WTC11 (cell line): Measurements from ENCODE around the gene DCP1B. TPM values are rescaled to one million over a fixed set of nuclear protein-coding genes. Genes with fewer than 3 reads are reported as not detected.
A peak's percentile ranks its signal among the peaks of the same experiment; 100 is the strongest.

Source experiments
- ATAC-seq: fragments of 200-7000 bp; cut with Tn5 transposase; 2 replicates; pipeline ENCODE4 v1.10.0; 2021; ENCODE audit warnings: mild to moderate bottlenecking, moderate library complexity
- CTCF ChIA-PET: fragments of 300-600 bp; sonication (Branson Sonifier 250); formaldehyde crosslinking; loops from one replicate; lab custom pipeline; 2021; ENCODE audit warnings: antibody characterized with exemption; lab: Charles Lee
- POLR2A ChIA-PET: fragments of 350-600 bp; sonication (Branson Sonifier 250); formaldehyde crosslinking; loops from one replicate; lab custom pipeline; 2021; ENCODE audit warnings: antibody characterized with exemption; lab: Charles Lee
- DNase-seq: peaks from one replicate; pipeline ENCODE4 v3.0.0; 2021; ENCODE audit warnings: low spot score
- H3K27ac Mint-ChIP-seq: 2 replicates; pipeline ENCODE4 v1.8.0; 2021; ENCODE audit warnings: mixed read lengths
- H3K27me3 Mint-ChIP-seq: 2 replicates; pipeline ENCODE4 v1.8.0; 2021; ENCODE audit warnings: low read depth, mild to moderate bottlenecking, moderate library complexity, mixed read lengths
- H3K36me3 Mint-ChIP-seq: 2 replicates; pipeline ENCODE4 v1.8.0; 2021; ENCODE audit warnings: mixed read lengths
- H3K4me1 Mint-ChIP-seq: 2 replicates; pipeline ENCODE4 v1.8.0; 2022; ENCODE audit warnings: mixed read lengths
- H3K4me3 Mint-ChIP-seq: 2 replicates; pipeline ENCODE4 v1.8.0; 2021; ENCODE audit warnings: mild to moderate bottlenecking, moderate library complexity, mixed read lengths
- H3K9me3 Mint-ChIP-seq: 2 replicates; pipeline ENCODE4 v1.8.0; 2021; ENCODE audit warnings: mixed read lengths
- CBFB ChIP-seq: sonication (generic); formaldehyde crosslinking; IDR thresholded peaks from 2 replicates; pipeline ENCODE4 v1.8.1; 2022; ENCODE audit warnings: mild to moderate bottlenecking, low read depth, missing genetic modification reagents
- CREB1 ChIP-seq: sonication (generic); formaldehyde crosslinking; IDR thresholded peaks from 2 replicates; pipeline ENCODE4 v1.8.0; 2023; ENCODE audit warnings: mild to moderate bottlenecking, missing genetic modification reagents
- ESRRA ChIP-seq: sonication (generic); formaldehyde crosslinking; IDR thresholded peaks from 2 replicates; pipeline ENCODE4 v1.8.1; 2022; ENCODE audit warnings: mild to moderate bottlenecking, missing genetic modification reagents, borderline replicate concordance
- FOXJ3 ChIP-seq: sonication (generic); formaldehyde crosslinking; IDR thresholded peaks from 2 replicates; pipeline ENCODE4 v1.9.0; 2021; ENCODE audit warnings: missing genetic modification reagents, mild to moderate bottlenecking, borderline replicate concordance
- FOXK1 ChIP-seq: sonication (generic); formaldehyde crosslinking; IDR thresholded peaks from 2 replicates; pipeline ENCODE4 v1.8.0; 2022; ENCODE audit warnings: mild to moderate bottlenecking, moderate library complexity, missing genetic modification reagents
- FOXP1 ChIP-seq: sonication (generic); formaldehyde crosslinking; IDR thresholded peaks from 2 replicates; pipeline ENCODE4 v1.8.0; 2022; ENCODE audit warnings: missing genetic modification reagents, mild to moderate bottlenecking, moderate library complexity, borderline replicate concordance
- GABPB1 ChIP-seq: sonication (generic); formaldehyde crosslinking; IDR thresholded peaks from 2 replicates; pipeline ENCODE4 v1.8.1; 2023; ENCODE audit warnings: mild to moderate bottlenecking, missing genetic modification reagents
- GRHL2 ChIP-seq: fragments of 250-450 bp; sonication (Bioruptor Pico); IDR thresholded peaks from 2 replicates; pipeline ENCODE4 v1.8.0; 2022; ENCODE audit warnings: mild to moderate bottlenecking, moderate library complexity; ENCODE audit not compliant: insufficient replicate concordance, severe bottlenecking
- MXD4 ChIP-seq: fragments of 250-450 bp; sonication (Bioruptor Pico); IDR thresholded peaks from 2 replicates; pipeline ENCODE4 v1.8.0; 2021; ENCODE audit warnings: mild to moderate bottlenecking, moderate library complexity, borderline replicate concordance
- MYBL2 ChIP-seq: sonication (generic); formaldehyde crosslinking; IDR thresholded peaks from 2 replicates; pipeline ENCODE4 v1.8.1; 2023; ENCODE audit warnings: mild to moderate bottlenecking, moderate library complexity, missing genetic modification reagents
- NFYB ChIP-seq: sonication (generic); formaldehyde crosslinking; conservative IDR thresholded peaks from 2 replicates; pipeline ENCODE4 v1.8.0; 2022; ENCODE audit warnings: low read depth, missing genetic modification reagents
- NR1H2 ChIP-seq: sonication (generic); formaldehyde crosslinking; IDR thresholded peaks from 2 replicates; pipeline ENCODE4 v1.9.0; 2021; ENCODE audit warnings: mild to moderate bottlenecking, moderate library complexity, missing genetic modification reagents
- PRRX2 ChIP-seq: fragments of 250-450 bp; sonication (Bioruptor Pico); IDR thresholded peaks from 2 replicates; pipeline ENCODE4 v1.8.0; 2021; ENCODE audit warnings: mild to moderate bottlenecking
- RELA ChIP-seq: sonication (generic); formaldehyde crosslinking; IDR thresholded peaks from 2 replicates; pipeline ENCODE4 v1.8.1; 2022; ENCODE audit warnings: missing genetic modification reagents, mild to moderate bottlenecking, borderline replicate concordance
- RORB ChIP-seq: fragments of 250-450 bp; sonication (Bioruptor Pico); IDR thresholded peaks from 2 replicates; pipeline ENCODE4 v1.9.0; 2021; ENCODE audit warnings: mild to moderate bottlenecking
- TCF7 ChIP-seq: sonication (generic); formaldehyde crosslinking; IDR thresholded peaks from 2 replicates; pipeline ENCODE4 v1.8.0; 2022; ENCODE audit warnings: mild to moderate bottlenecking, low read depth, missing genetic modification reagents, moderate library complexity
- TEAD1 ChIP-seq: sonication (generic); formaldehyde crosslinking; IDR thresholded peaks from 2 replicates; pipeline ENCODE4 v1.8.0; 2022; ENCODE audit warnings: mild to moderate bottlenecking, missing genetic modification reagents
- TP53 ChIP-seq: sonication (generic); formaldehyde crosslinking; IDR thresholded peaks from 2 replicates; pipeline ENCODE4 v1.8.1; 2023; ENCODE audit warnings: mild to moderate bottlenecking, missing genetic modification reagents
- ZNF396 ChIP-seq: fragments of 250-450 bp; sonication (Bioruptor Pico); IDR thresholded peaks from 2 replicates; pipeline ENCODE4 v1.8.0; 2021; ENCODE audit warnings: mild to moderate bottlenecking, moderate library complexity, borderline replicate concordance
- ZNF416 ChIP-seq: fragments of 250-450 bp; sonication (Bioruptor Pico); IDR thresholded peaks from 2 replicates; pipeline ENCODE4 v1.9.0; 2021; ENCODE audit warnings: mild to moderate bottlenecking, inconsistent platforms
- total RNA-seq: library from RNA; stranded (reverse); gene quantifications from 3 replicates; pipeline ENCODE4 v1.2.3, GENCODE V29; 2021
- TF ChIP-seq, protein P1 (sequence below): sonication (generic); formaldehyde crosslinking; IDR thresholded peaks from 2 replicates; pipeline ENCODE4 v1.8.0; 2023; ENCODE audit warnings: missing genetic modification reagents, mild to moderate bottlenecking, borderline replicate concordance
- TF ChIP-seq, protein P2 (sequence below): sonication (generic); formaldehyde crosslinking; conservative IDR thresholded peaks from 2 replicates; pipeline ENCODE4 v1.8.1; 2022; ENCODE audit warnings: mild to moderate bottlenecking, missing genetic modification reagents
- TF ChIP-seq, protein P3 (sequence below): sonication (generic); formaldehyde crosslinking; IDR thresholded peaks from 2 replicates; pipeline ENCODE4 v1.8.0; 2022; ENCODE audit warnings: mild to moderate bottlenecking, missing genetic modification reagents
- TF ChIP-seq, protein P4 (sequence below): sonication (generic); formaldehyde crosslinking; IDR thresholded peaks from 2 replicates; pipeline ENCODE4 v1.8.0; 2022; ENCODE audit warnings: mild to moderate bottlenecking, missing genetic modification reagents

DCP1B gene
- total RNA-seq, 1 experiment from 2014 or later: 25.1 TPM

DNA sequence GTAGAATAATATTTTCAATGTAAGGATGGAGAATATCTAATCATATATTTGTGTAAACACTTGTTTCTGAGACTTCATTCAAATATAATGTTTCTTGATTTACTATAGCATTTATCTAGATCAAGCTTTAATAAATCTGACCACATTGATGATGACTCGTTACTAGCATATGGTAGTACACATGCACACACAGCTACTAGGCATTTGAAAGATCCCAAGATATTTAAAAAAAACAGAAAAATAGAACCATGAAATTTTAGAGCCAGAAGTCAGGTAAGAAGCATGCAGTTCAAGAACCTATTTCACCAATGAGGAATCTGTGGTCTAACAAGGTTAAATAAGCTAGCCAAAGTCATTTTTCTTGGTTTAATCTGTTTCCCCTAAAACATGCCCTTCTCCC lies 32.0 kb downstream of the DCP1B start (continued):
- TF ChIP-seq FOXP1 (CRISPR knock-in tag) (no peak), FOXK1 (CRISPR knock-in tag) (no peak)

DNA sequence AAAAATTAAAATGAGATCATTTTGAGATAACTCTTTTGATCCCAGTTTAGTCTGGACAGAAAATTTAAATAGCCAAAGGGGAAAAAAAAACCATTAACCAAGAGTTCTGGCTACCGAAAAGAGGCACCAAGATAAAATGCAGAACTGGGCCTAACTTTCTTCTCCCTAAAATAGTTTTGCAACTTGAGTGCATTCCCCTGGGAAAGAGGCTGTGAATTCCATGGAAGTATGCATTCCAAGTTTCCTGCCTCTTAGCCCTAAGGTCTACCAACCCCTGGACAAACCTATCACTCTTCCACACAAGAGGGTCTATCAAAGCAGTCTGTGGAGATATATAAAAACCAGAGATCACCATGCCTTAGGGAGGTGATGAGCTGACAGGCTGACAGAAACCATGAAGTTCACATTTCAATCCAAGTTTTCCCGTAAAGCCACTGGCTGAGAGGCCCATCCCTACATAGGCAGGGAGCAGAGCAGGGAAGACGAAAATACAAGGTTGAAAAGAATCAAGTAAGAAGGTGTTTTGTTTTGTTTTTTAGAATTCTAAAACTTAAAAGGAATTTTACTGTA lies 33.8 kb downstream of the DCP1B start:
- H3K27ac Mint-ChIP-seq: peak overlapping the region; percentile 41; the same call in 1 of the 2 replicates
- CTCF ChIA-PET: no interaction called here

DNA sequence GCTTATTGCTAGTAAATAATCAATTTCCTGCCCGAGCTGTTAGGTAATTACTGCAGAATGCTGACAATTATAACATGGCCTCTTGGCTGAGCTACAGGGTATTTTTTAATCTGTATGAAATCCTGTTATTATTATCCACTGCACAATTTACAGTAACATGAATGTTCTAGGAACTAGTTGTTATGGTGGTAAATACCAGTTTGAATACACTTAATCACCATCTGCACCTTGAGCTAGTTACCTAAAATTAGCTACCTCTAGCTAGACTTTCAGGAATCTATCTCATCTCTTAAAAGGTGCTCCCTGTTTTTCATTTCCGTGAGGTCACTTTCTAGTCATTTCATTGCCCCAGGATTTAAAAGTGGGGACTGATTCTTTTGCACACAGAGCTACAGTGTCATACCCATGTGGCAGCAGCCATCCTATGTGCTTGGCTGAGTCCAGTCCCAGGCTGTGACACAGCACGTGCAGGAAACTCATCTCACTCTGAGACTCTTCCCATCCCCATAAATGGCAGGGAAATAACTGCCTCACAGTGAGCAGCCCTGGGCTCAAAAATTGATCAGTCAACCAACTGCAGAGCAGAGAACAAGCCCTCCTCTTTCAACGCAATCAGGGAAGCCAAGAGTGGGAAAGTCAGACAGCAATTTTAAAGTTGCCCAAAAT lies 37.6 kb downstream of the DCP1B start:
- Mint-ChIP-seq H3K4me1 (peaks cover 14% of the 10 kb centered on the region), H3K4me3 (no peak overlapping the region), H3K27ac (peak overlapping the region; percentile 74), H3K9me3 (no peaks in the 10 kb centered on the region), H3K36me3 (peaks cover 34% of the 10 kb centered on the region), H3K27me3 (no peaks in the 10 kb centered on the region)
- DNase-seq (no peak), ATAC-seq (no peak)
- TF ChIP-seq NFYB (no peak), ZNF396 (no peak), TCF7 (CRISPR knock-in tag) (no peak), ZNF416 (no peak)
- POLR2A ChIA-PET: no interaction called here
- CTCF ChIA-PET: interaction anchor here (0.5 to 1.9 kb wide), 3 partner anchors 26 to 734 kb away, joined by 4 read pairs; no protein-coding TSS in a partner anchor

More for the DNA sequence above, 33.8 kb downstream of the DCP1B start:
- H3K4me3 Mint-ChIP-seq: no peak overlapping the region
- H3K9me3 Mint-ChIP-seq: no peaks in the 10 kb centered on the region
- DNase-seq: no peak
- H3K27me3 Mint-ChIP-seq: no peaks in the 10 kb centered on the region
- POLR2A ChIA-PET: no interaction called here
- H3K4me1 Mint-ChIP-seq: peaks cover 21% of the 10 kb centered on the region
- TF ChIP-seq TP53 (CRISPR knock-in tag) (no peak), MYBL2 (CRISPR knock-in tag) (no peak), GRHL2 (CRISPR knock-in tag) (no peak), NR1H2 (no peak), RELA (CRISPR knock-in tag) (no peak), FOXJ3 (CRISPR knock-in tag) (no peak), RORB (CRISPR knock-in tag) (no peak), TEAD1 (CRISPR knock-in tag) (no peak), GABPB1 (CRISPR knock-in tag) (no peak), ESRRA (CRISPR knock-in tag) (no peak), TCF7 (CRISPR knock-in tag) (no peak), CREB1 (CRISPR knock-in tag) (no peak), MXD4 (no peak), CBFB (CRISPR knock-in tag) (no peak), PRRX2 (CRISPR knock-in tag) (no peak), ZNF416 (no peak)
- TF ChIP-seq, protein P1, sequence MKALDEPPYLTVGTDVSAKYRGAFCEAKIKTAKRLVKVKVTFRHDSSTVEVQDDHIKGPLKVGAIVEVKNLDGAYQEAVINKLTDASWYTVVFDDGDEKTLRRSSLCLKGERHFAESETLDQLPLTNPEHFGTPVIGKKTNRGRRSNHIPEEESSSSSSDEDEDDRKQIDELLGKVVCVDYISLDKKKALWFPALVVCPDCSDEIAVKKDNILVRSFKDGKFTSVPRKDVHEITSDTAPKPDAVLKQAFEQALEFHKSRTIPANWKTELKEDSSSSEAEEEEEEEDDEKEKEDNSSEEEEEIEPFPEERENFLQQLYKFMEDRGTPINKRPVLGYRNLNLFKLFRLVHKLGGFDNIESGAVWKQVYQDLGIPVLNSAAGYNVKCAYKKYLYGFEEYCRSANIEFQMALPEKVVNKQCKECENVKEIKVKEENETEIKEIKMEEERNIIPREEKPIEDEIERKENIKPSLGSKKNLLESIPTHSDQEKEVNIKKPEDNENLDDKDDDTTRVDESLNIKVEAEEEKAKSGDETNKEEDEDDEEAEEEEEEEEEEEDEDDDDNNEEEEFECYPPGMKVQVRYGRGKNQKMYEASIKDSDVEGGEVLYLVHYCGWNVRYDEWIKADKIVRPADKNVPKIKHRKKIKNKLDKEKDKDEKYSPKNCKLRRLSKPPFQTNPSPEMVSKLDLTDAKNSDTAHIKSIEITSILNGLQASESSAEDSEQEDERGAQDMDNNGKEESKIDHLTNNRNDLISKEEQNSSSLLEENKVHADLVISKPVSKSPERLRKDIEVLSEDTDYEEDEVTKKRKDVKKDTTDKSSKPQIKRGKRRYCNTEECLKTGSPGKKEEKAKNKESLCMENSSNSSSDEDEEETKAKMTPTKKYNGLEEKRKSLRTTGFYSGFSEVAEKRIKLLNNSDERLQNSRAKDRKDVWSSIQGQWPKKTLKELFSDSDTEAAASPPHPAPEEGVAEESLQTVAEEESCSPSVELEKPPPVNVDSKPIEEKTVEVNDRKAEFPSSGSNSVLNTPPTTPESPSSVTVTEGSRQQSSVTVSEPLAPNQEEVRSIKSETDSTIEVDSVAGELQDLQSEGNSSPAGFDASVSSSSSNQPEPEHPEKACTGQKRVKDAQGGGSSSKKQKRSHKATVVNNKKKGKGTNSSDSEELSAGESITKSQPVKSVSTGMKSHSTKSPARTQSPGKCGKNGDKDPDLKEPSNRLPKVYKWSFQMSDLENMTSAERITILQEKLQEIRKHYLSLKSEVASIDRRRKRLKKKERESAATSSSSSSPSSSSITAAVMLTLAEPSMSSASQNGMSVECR (CRISPR knock-in tag): no peak
- TF ChIP-seq, protein P2, sequence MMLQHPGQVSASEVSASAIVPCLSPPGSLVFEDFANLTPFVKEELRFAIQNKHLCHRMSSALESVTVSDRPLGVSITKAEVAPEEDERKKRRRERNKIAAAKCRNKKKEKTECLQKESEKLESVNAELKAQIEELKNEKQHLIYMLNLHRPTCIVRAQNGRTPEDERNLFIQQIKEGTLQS (CRISPR knock-in tag): no peak
- TF ChIP-seq, protein P3, sequence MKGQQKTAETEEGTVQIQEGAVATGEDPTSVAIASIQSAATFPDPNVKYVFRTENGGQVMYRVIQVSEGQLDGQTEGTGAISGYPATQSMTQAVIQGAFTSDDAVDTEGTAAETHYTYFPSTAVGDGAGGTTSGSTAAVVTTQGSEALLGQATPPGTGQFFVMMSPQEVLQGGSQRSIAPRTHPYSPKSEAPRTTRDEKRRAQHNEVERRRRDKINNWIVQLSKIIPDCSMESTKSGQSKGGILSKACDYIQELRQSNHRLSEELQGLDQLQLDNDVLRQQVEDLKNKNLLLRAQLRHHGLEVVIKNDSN (CRISPR knock-in tag): no peak
- TF ChIP-seq, protein P4, sequence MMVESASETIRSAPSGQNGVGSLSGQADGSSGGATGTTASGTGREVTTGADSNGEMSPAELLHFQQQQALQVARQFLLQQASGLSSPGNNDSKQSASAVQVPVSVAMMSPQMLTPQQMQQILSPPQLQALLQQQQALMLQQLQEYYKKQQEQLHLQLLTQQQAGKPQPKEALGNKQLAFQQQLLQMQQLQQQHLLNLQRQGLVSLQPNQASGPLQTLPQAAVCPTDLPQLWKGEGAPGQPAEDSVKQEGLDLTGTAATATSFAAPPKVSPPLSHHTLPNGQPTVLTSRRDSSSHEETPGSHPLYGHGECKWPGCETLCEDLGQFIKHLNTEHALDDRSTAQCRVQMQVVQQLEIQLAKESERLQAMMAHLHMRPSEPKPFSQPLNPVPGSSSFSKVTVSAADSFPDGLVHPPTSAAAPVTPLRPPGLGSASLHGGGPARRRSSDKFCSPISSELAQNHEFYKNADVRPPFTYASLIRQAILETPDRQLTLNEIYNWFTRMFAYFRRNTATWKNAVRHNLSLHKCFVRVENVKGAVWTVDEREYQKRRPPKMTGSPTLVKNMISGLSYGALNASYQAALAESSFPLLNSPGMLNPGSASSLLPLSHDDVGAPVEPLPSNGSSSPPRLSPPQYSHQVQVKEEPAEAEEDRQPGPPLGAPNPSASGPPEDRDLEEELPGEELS (CRISPR knock-in tag): no peak
- peaks cover 14% of the 10 kb centered on the region for H3K36me3 Mint-ChIP-seq
- ATAC-seq: no peak
